Neural progenitor cell (in vitro differentiated cells): Measurements from ENCODE around the gene CDHR2. TPM values are rescaled to one million over a fixed set of nuclear protein-coding genes. Genes with fewer than 3 reads are reported as not detected.
"Not testable (repeated sequence)": the region's sequence is repeated elsewhere in the genome, so short reads cannot be mapped to it uniquely, and the experiment has no call there.

ENCODE experiments used
- DNase-seq: peaks from one replicate; pipeline ENCODE4 v3.0.0-alpha.2; 2016; ENCODE audit warnings: low spot score
- H2AFZ ChIP-seq: fragments of 200-600 bp; sonication (generic); replicated peaks from 2 replicates; pipeline ENCODE4 v1.6.1; 2016; ENCODE audit warnings: antibody characterized with exemption
- H3F3A ChIP-seq: fragments of 200-600 bp; sonication (generic); 2 replicates; pipeline ENCODE4 v1.6.1; 2016; ENCODE audit warnings: antibody characterized with exemption, low read depth
- H3K27ac ChIP-seq: fragments of 200-600 bp; sonication (generic); 2 replicates; pipeline ENCODE4 v1.5.1; 2016; ENCODE audit warnings: mild to moderate bottlenecking
- H3K27me3 ChIP-seq: fragments of 200-600 bp; sonication (generic); 2 replicates; pipeline ENCODE4 v1.6.1; 2016; ENCODE audit warnings: mild to moderate bottlenecking, moderate library complexity
- H3K36me3 ChIP-seq: fragments of 200-600 bp; sonication (generic); 2 replicates; pipeline ENCODE4 v1.5.1; 2016
- H3K4me1 ChIP-seq: fragments of 200-600 bp; sonication (generic); 2 replicates; pipeline ENCODE4 v1.6.1; 2016; ENCODE audit warnings: mixed run types
- H3K4me2 ChIP-seq: fragments of 200-600 bp; sonication (generic); 2 replicates; pipeline ENCODE4 v1.6.1; 2016
- H3K4me3 ChIP-seq: fragments of 200-600 bp; sonication (generic); 2 replicates; pipeline ENCODE4 v1.5.1; 2016
- H3K79me2 ChIP-seq: fragments of 200-600 bp; sonication (generic); 2 replicates; pipeline ENCODE4 v1.6.1; 2016; ENCODE audit warnings: low read depth
- H3K9ac ChIP-seq: fragments of 200-600 bp; sonication (generic); 2 replicates; pipeline ENCODE4 v1.6.1; 2016
- H3K9me3 ChIP-seq: fragments of 200-600 bp; sonication (generic); 2 replicates; pipeline ENCODE4 v1.5.1; 2016; ENCODE audit warnings: low read depth
- H4K20me1 ChIP-seq: fragments of 200-600 bp; sonication (generic); 2 replicates; pipeline ENCODE4 v1.6.1; 2016; ENCODE audit warnings: low read depth
- H3K27ac Mint-ChIP-seq: 3 replicates; pipeline ENCODE4 v1.8.0; 2021; ENCODE audit warnings: mixed read lengths
- H3K27me3 Mint-ChIP-seq: 2 replicates; pipeline ENCODE4 v1.8.0; 2022; ENCODE audit warnings: low read depth, mild to moderate bottlenecking, inconsistent platforms, moderate library complexity, mixed read lengths; ENCODE audit not compliant: insufficient read depth
- H3K36me3 Mint-ChIP-seq: 3 replicates; pipeline ENCODE4 v1.8.0; 2021; ENCODE audit warnings: mixed read lengths
- H3K4me1 Mint-ChIP-seq: 3 replicates; pipeline ENCODE4 v1.8.0; 2021; ENCODE audit warnings: mixed read lengths
- H3K4me3 Mint-ChIP-seq: 3 replicates; pipeline ENCODE4 v1.8.0; 2021; ENCODE audit warnings: mild to moderate bottlenecking, moderate library complexity, mixed read lengths
- H3K9me3 Mint-ChIP-seq: 3 replicates; pipeline ENCODE4 v1.8.0; 2020; ENCODE audit warnings: mixed read lengths
- CTCF ChIP-seq: fragments of 200-600 bp; sonication (generic); IDR thresholded peaks from 2 replicates; pipeline ENCODE4 v1.5.1; 2017; ENCODE audit warnings: antibody characterized with exemption, mild to moderate bottlenecking
- EZH2 ChIP-seq: fragments of 200-600 bp; sonication (generic); IDR thresholded peaks from 2 replicates; pipeline ENCODE4 v1.6.1; 2017; ENCODE audit warnings: antibody characterized with exemption, mild to moderate bottlenecking, moderate library complexity
- EZH2phosphoT487 ChIP-seq: fragments of 200-600 bp; sonication (generic); IDR thresholded peaks from 2 replicates; pipeline ENCODE4 v1.6.1; 2017; ENCODE audit warnings: antibody characterized with exemption
- total RNA-seq: library from RNA; depleted of rRNA; stranded (reverse); fragments of >200 nt; gene quantifications from 2 replicates; pipeline ENCODE4 v1.2.3, GENCODE V29; 2015; ENCODE audit warnings: low replicate concordance

CDHR2 gene
- total RNA-seq, 1 donor from 2014 or later: not detected

- Histone ChIP-seq H3K79me2 (no peaks in the 10 kb centered on the region), H3K4me3 (no peak overlapping the region), H3K36me3 (no peaks in the 10 kb centered on the region), H3K9ac (no peak overlapping the region), H3K9me3 (peaks cover 3% of the 10 kb centered on the region), H3K27ac (no peak overlapping the region), H3K27me3 (no peaks in the 10 kb centered on the region), H3F3A (peaks cover 4% of the 10 kb centered on the region), H3K4me1 (no peaks in the 10 kb centered on the region), H3K4me2 (no peak overlapping the region), H2AFZ (no peak overlapping the region), H4K20me1 (no peaks in the 10 kb centered on the region)
- no peak for DNase-seq
- no peak overlapping the region for H3K27ac Mint-ChIP-seq
- H3K27me3 Mint-ChIP-seq: peaks cover 14% of the 10 kb centered on the region
- H3K36me3 Mint-ChIP-seq: peaks cover 4% of the 10 kb centered on the region
- no peaks in the 10 kb centered on the region for H3K4me1 Mint-ChIP-seq
- TF ChIP-seq EZH2phosphoT487: no peak
- TF ChIP-seq EZH2: no peak
- TF ChIP-seq CTCF: no peak
- no peak overlapping the region for H3K4me3 Mint-ChIP-seq
- peaks cover 4% of the 10 kb centered on the region for H3K9me3 Mint-ChIP-seq
Observed at GRCh38 chr5:176590035-176590717, 41.0 kb downstream of the CDHR2 start.

GRCh38 chr5:176591667-176592066 is 42.5 kb downstream of the CDHR2 start:
- not testable (repeated sequence) for H3K9me3 ChIP-seq, H3K36me3 Mint-ChIP-seq, H3K9me3 Mint-ChIP-seq, H3F3A ChIP-seq, H3K79me2 ChIP-seq, H3K27ac ChIP-seq, H3K27ac Mint-ChIP-seq, H3K9ac ChIP-seq, H3K4me1 Mint-ChIP-seq, H3K4me3 Mint-ChIP-seq, DNase-seq, H3K27me3 ChIP-seq, H4K20me1 ChIP-seq, H3K36me3 ChIP-seq, H3K4me1 ChIP-seq, H3K4me2 ChIP-seq, H3K4me3 ChIP-seq, H2AFZ ChIP-seq
- H3K27me3 Mint-ChIP-seq: peaks cover 14% of the 10 kb centered on the region

- H3F3A ChIP-seq: peaks cover 4% of the 10 kb centered on the region
- Mint-ChIP-seq H3K36me3 (peaks cover 4% of the 10 kb centered on the region), H3K27me3 (peaks cover 14% of the 10 kb centered on the region), H3K4me3 (no peak overlapping the region), H3K9me3 (no peaks in the 10 kb centered on the region), H3K27ac (no peak overlapping the region), H3K4me1 (no peaks in the 10 kb centered on the region)
- H3K27ac ChIP-seq: no peak overlapping the region
- H4K20me1 ChIP-seq: no peaks in the 10 kb centered on the region
- H3K4me3 ChIP-seq: no peak overlapping the region
- no peaks in the 10 kb centered on the region for H3K79me2 ChIP-seq
- DNase-seq: no peak
- no peak overlapping the region for H3K4me2 ChIP-seq
- no peak overlapping the region for H3K9ac ChIP-seq
- no peak for TF ChIP-seq CTCF
- no peak for TF ChIP-seq EZH2phosphoT487
- TF ChIP-seq EZH2: no peak
- H3K4me1 ChIP-seq: no peaks in the 10 kb centered on the region
- H3K9me3 ChIP-seq: no peaks in the 10 kb centered on the region
- no peak overlapping the region for H2AFZ ChIP-seq
- no peaks in the 10 kb centered on the region for H3K36me3 ChIP-seq
- H3K27me3 ChIP-seq: peaks cover 14% of the 10 kb centered on the region
Observed at GRCh38 chr5:176592573-176592972, 43.4 kb downstream of the CDHR2 start.

- Mint-ChIP-seq H3K4me3 (no peak overlapping the region), H3K36me3 (peaks cover 5% of the 10 kb centered on the region), H3K27ac (no peak overlapping the region), H3K9me3 (no peaks in the 10 kb centered on the region), H3K27me3 (peaks cover 12% of the 10 kb centered on the region), H3K4me1 (no peaks in the 10 kb centered on the region)
- Histone ChIP-seq H3K27ac (no peak overlapping the region), H3K36me3 (no peaks in the 10 kb centered on the region), H3K9ac (no peak overlapping the region), H3K9me3 (no peaks in the 10 kb centered on the region), H3K4me2 (no peak overlapping the region), H3K79me2 (no peaks in the 10 kb centered on the region), H3K4me3 (no peak overlapping the region), H3F3A (peaks cover 8% of the 10 kb centered on the region), H4K20me1 (no peaks in the 10 kb centered on the region), H3K4me1 (no peaks in the 10 kb centered on the region), H3K27me3 (peaks cover 22% of the 10 kb centered on the region), H2AFZ (no peak overlapping the region)
- no peak for DNase-seq
- TF ChIP-seq CTCF (no peak), EZH2 (no peak), EZH2phosphoT487 (no peak)
Observed at GRCh38 chr5:176593273-176593869, 44.2 kb downstream of the CDHR2 start.
